Activated naive CD4-positive, alpha-beta T cell treated with anti-CD3 and anti-CD28 coated beads, Interleukin-2, amount 10 ng/mL, durations not matched to agents 7 days and 5 days (primary cell): ENCODE data around the gene HIRA.

Experiments used
- CTCF ChIA-PET: fragments of 350-600 bp; sonication (Branson Sonifier 250); formaldehyde crosslinking; loops from one replicate; lab custom pipeline; 2021; ENCODE audit warnings: antibody characterized with exemption; lab: Charles Lee
- DNase-seq: peaks from one replicate; pipeline ENCODE4 v3.0.0-alpha.2; 2020
- H3K27ac Mint-ChIP-seq: one replicate; pipeline ENCODE4 v1.8.0; 2021; ENCODE audit warnings: mild to moderate bottlenecking, moderate library complexity, mixed read lengths
- H3K27me3 Mint-ChIP-seq: one replicate; pipeline ENCODE4 v1.8.0; 2021; ENCODE audit warnings: mild to moderate bottlenecking, mixed read lengths
- H3K36me3 Mint-ChIP-seq: one replicate; pipeline ENCODE4 v1.8.0; 2021; ENCODE audit warnings: mixed read lengths
- H3K4me1 Mint-ChIP-seq: one replicate; pipeline ENCODE4 v1.8.0; 2021; ENCODE audit warnings: mixed read lengths
- H3K4me3 Mint-ChIP-seq: one replicate; pipeline ENCODE4 v1.8.0; 2021; ENCODE audit warnings: mild to moderate bottlenecking, moderate library complexity, mixed read lengths
- H3K9me3 Mint-ChIP-seq: one replicate; pipeline ENCODE4 v1.8.0; 2021; ENCODE audit warnings: mixed read lengths

The HIRA gene

GRCh38 chr22:19291580-19292457 is 139.7 kb downstream of the HIRA start, which contains the start of gene CLTCL1:
TSS of gene CLTCL1 (minus strand) at chr22:19291719. CDS start at chr22:19291641, 78 bp downstream.
- no peaks in the 10 kb centered on the region for H3K36me3 Mint-ChIP-seq
- H3K27ac Mint-ChIP-seq = peak within 1 kb of the TSS; percentile 82
- CTCF ChIA-PET = no interaction called here
- no peaks in the 10 kb centered on the region for H3K9me3 Mint-ChIP-seq
- H3K4me1 Mint-ChIP-seq = peaks cover 26% of the 10 kb centered on the region
- H3K27me3 Mint-ChIP-seq = peaks cover 61% of the 10 kb centered on the region
- H3K4me3 Mint-ChIP-seq = peak within 1 kb of the TSS; percentile 87
- peak; percentile 80 for DNase-seq

- H3K27me3 Mint-ChIP-seq = peaks cover 56% of the 10 kb centered on the region
- DNase-seq = peak; percentile 55
Observed at GRCh38 chr22:19291218-19291579, 140.3 kb downstream of the HIRA start.

GRCh38 chr22:19290400-19291217 is 140.9 kb downstream of the HIRA start:
- H3K4me1 Mint-ChIP-seq = peaks cover 26% of the 10 kb centered on the region
- CTCF ChIA-PET = no interaction called here
- H3K36me3 Mint-ChIP-seq = no peaks in the 10 kb centered on the region
- DNase-seq = peak; percentile 25
- no peak overlapping the region for H3K27ac Mint-ChIP-seq
- H3K4me3 Mint-ChIP-seq = peak overlapping the region; percentile 75
- H3K9me3 Mint-ChIP-seq = no peaks in the 10 kb centered on the region
- peaks cover 56% of the 10 kb centered on the region for H3K27me3 Mint-ChIP-seq

More at GRCh38 chr22:19291218-19291579, 140.3 kb downstream of the HIRA start:
- Mint-ChIP-seq H3K27ac (no peak overlapping the region), H3K9me3 (no peaks in the 10 kb centered on the region), H3K4me3 (peak overlapping the region; percentile 75), H3K36me3 (no peaks in the 10 kb centered on the region), H3K4me1 (peaks cover 26% of the 10 kb centered on the region)
- CTCF ChIA-PET = no interaction called here

- CTCF ChIA-PET = no interaction called here
- Mint-ChIP-seq H3K27ac (no peak overlapping the region), H3K4me3 (no peak overlapping the region), H3K9me3 (no peaks in the 10 kb centered on the region), H3K36me3 (no peaks in the 10 kb centered on the region), H3K27me3 (peaks cover 56% of the 10 kb centered on the region), H3K4me1 (peaks cover 26% of the 10 kb centered on the region)
- no peak for DNase-seq
Observed at GRCh38 chr22:19289475-19290161, 141.9 kb downstream of the HIRA start.

- Mint-ChIP-seq H3K4me3 (no peak overlapping the region), H3K27ac (no peak overlapping the region), H3K9me3 (no peaks in the 10 kb centered on the region), H3K36me3 (no peaks in the 10 kb centered on the region), H3K27me3 (peaks cover 50% of the 10 kb centered on the region), H3K4me1 (peaks cover 26% of the 10 kb centered on the region)
- DNase-seq = no peak
- CTCF ChIA-PET = no interaction called here
Observed at GRCh38 chr22:19287889-19288288, 143.6 kb downstream of the HIRA start.

GRCh38 chr22:19287076-19287707 is 144.3 kb downstream of the HIRA start:
- Mint-ChIP-seq H3K4me1 (peaks cover 20% of the 10 kb centered on the region), H3K27me3 (peaks cover 46% of the 10 kb centered on the region), H3K36me3 (no peaks in the 10 kb centered on the region), H3K4me3 (no peak overlapping the region), H3K27ac (no peak overlapping the region), H3K9me3 (no peaks in the 10 kb centered on the region)
- no peak for DNase-seq
- CTCF ChIA-PET = interaction anchor here (0.6 kb wide), 1 partner anchor 284 kb away, joined by 3 read pairs; no protein-coding TSS in a partner anchor

- no peak for DNase-seq
- CTCF ChIA-PET = no interaction called here
- H3K4me3 Mint-ChIP-seq = no peak overlapping the region
- H3K27ac Mint-ChIP-seq = no peak overlapping the region
- H3K9me3 Mint-ChIP-seq = no peaks in the 10 kb centered on the region
- H3K36me3 Mint-ChIP-seq = no peaks in the 10 kb centered on the region
- peaks cover 14% of the 10 kb centered on the region for H3K4me1 Mint-ChIP-seq
- peaks cover 37% of the 10 kb centered on the region for H3K27me3 Mint-ChIP-seq
Observed at GRCh38 chr22:19285831-19286230, 145.7 kb downstream of the HIRA start.
